NOMO-1 (cell line): ENCODE data around the gene CHD6.

Experiments
- DNase-seq, 2 experiments: peaks; one replicate each; lab custom pipeline; 2025; ENCODE audit not compliant: unreplicated experiment in 2 of 2; lab: John Stamatoyannopoulos, UW

The CHD6 gene

GRCh38 chr20:41617902-41618806 is at the start of gene CHD6:
Gene CHD6 (minus strand): TSS chr20:41618377. CDS start chr20:41551337, 67,040 bp downstream.
- DNase-seq, result peak; percentile 95 to 98

GRCh38 chr20:41664584-41664983 is 46.4 kb upstream of the CHD6 start:
- peak; percentile 51 to 87 for DNase-seq

GRCh38 chr20:41657655-41658054 is 39.5 kb upstream of the CHD6 start:
- DNase-seq, result peak; percentile 77 to 87

- DNase-seq, result no peak
Observed at GRCh38 chr20:41655962-41656618, 37.9 kb upstream of the CHD6 start.

- DNase-seq, result no peak
Observed at GRCh38 chr20:41654884-41655283, 36.7 kb upstream of the CHD6 start.

GRCh38 chr20:41654292-41654691 is 36.1 kb upstream of the CHD6 start:
- no peak for DNase-seq

- DNase-seq, result no peak
Observed at GRCh38 chr20:41650231-41650948, 32.2 kb upstream of the CHD6 start.

GRCh38 chr20:41649489-41649888 is 31.3 kb upstream of the CHD6 start:
- no peak for DNase-seq

GRCh38 chr20:41645372-41645771 is 27.2 kb upstream of the CHD6 start:
- DNase-seq, result no peak

GRCh38 chr20:41643504-41643938 is 25.3 kb upstream of the CHD6 start:
- DNase-seq, result no peak

GRCh38 chr20:41639630-41640029 is 21.5 kb upstream of the CHD6 start:
- DNase-seq, result no peak

GRCh38 chr20:41638456-41638855 is 20.3 kb upstream of the CHD6 start:
- DNase-seq, result no peak

GRCh38 chr20:41635158-41635557 is 17.0 kb upstream of the CHD6 start:
- no peak for DNase-seq

- DNase-seq, result peak; percentile 71 to 92
Observed at GRCh38 chr20:41632896-41633295, 14.7 kb upstream of the CHD6 start.

GRCh38 chr20:41631826-41632225 is 13.6 kb upstream of the CHD6 start:
- no peak for DNase-seq

- no peak for DNase-seq
Observed at GRCh38 chr20:41630846-41631245, 12.7 kb upstream of the CHD6 start.

- no peak for DNase-seq
Observed at GRCh38 chr20:41627611-41628244, 9.6 kb upstream of the CHD6 start.

- DNase-seq, result no peak
Observed at GRCh38 chr20:41627001-41627495, 8.9 kb upstream of the CHD6 start.

- peak in 1 of 2 experiments; percentile 2 for DNase-seq
Observed at GRCh38 chr20:41623625-41624375, 5.6 kb upstream of the CHD6 start.

GRCh38 chr20:41622584-41622983 is 4.4 kb upstream of the CHD6 start:
- no peak for DNase-seq
